Kasumi-1 (cell line): ENCODE measurements around the gene CRYBB1.

Experiments
- DNase-seq, 2 experiments: peaks; one replicate each; lab custom pipeline; 2025; lab: John Stamatoyannopoulos, UW

CRYBB1 gene

GRCh38 chr22:26617271-26618199, at the start of gene CRYBB1:
TSS of gene CRYBB1 (minus strand) at chr22:26618027. CDS start at chr22:26616319, 1,708 bp downstream.
- DNase-seq = peak in 1 of 2 experiments; percentile 49

- no peak for DNase-seq
Measured at GRCh38 chr22:26667140-26667539, 49.3 kb upstream of the CRYBB1 start.

- no peak for DNase-seq
Measured at GRCh38 chr22:26665813-26666231, 48.0 kb upstream of the CRYBB1 start.

- DNase-seq = no peak
Measured at GRCh38 chr22:26663374-26663923, 45.6 kb upstream of the CRYBB1 start.

GRCh38 chr22:26662160-26662559, 44.3 kb upstream of the CRYBB1 start:
- no peak for DNase-seq

GRCh38 chr22:26660961-26661578, 43.2 kb upstream of the CRYBB1 start:
- no peak for DNase-seq

- no peak for DNase-seq
Measured at GRCh38 chr22:26660356-26660755, 42.5 kb upstream of the CRYBB1 start.

GRCh38 chr22:26658671-26659478, 41.0 kb upstream of the CRYBB1 start:
- peak; percentile 62 to 79 for DNase-seq

GRCh38 chr22:26658161-26658560, 40.3 kb upstream of the CRYBB1 start:
- no peak for DNase-seq

GRCh38 chr22:26656891-26657851, 39.3 kb upstream of the CRYBB1 start, which contains the start of gene MIAT:
TSS of gene MIAT (plus strand) at chr22:26657588.
- DNase-seq = no peak

- DNase-seq = no peak
Measured at GRCh38 chr22:26651815-26652214, 34.0 kb upstream of the CRYBB1 start.

- DNase-seq = no peak
Measured at GRCh38 chr22:26650722-26651421, 33.0 kb upstream of the CRYBB1 start.

GRCh38 chr22:26648528-26649388, 30.9 kb upstream of the CRYBB1 start:
- peak; percentile 79 to 84 for DNase-seq

GRCh38 chr22:26648011-26648497, 30.2 kb upstream of the CRYBB1 start:
- peak; percentile 15 to 28 for DNase-seq

GRCh38 chr22:26646158-26646557, 28.3 kb upstream of the CRYBB1 start:
- no peak for DNase-seq

- no peak for DNase-seq
Measured at GRCh38 chr22:26643418-26644100, 25.7 kb upstream of the CRYBB1 start.

GRCh38 chr22:26642465-26643417, 24.9 kb upstream of the CRYBB1 start:
- DNase-seq = peak; percentile 34 to 38
